Uterus (tissue), 2 donors: ENCODE data around the gene NBEA.

Experiments used
- POLR2A ChIP-seq, 2 donors: fragments of 450-650 bp; IDR thresholded peaks; one replicate each; pipeline ENCODE4 v1.6.1; 2016; ENCODE audit warnings: antibody characterized with exemption in 2 of 2, mild to moderate bottlenecking in 1 of 2, moderate library complexity in 1 of 2
- TF ChIP-seq, protein P1 (sequence below), 4 experiments: fragments of 200-600 bp in 2 of 4; fragments of 450-650 bp in 2 of 4; sonication (generic) in 2 of 4; IDR thresholded peaks; one replicate each; pipeline ENCODE4 v1.5.1; 2016 to 2019; ENCODE audit warnings: antibody characterized with exemption in 4 of 4, mild to moderate bottlenecking in 2 of 4, moderate library complexity in 1 of 4

DNA sequence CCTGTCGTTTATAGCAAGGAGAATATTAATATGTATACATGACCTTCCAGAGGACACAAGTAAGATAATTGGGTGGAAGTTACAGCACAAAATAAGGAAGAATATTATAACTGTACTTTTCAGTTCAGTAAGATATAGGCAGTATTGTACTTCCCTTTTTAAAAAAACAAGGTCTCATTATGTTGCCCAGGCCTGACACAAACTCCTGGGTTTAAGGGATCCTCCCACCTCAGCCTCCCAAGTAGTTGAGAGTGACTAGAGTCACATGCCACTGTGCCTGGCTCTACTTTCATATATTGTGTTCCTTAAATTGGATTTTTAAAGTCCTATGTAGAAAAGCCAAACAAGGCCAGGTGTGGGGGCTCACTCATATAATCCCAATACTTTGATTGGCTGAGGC, 553.9 kb downstream of the NBEA start:
- TF ChIP-seq, protein P1, sequence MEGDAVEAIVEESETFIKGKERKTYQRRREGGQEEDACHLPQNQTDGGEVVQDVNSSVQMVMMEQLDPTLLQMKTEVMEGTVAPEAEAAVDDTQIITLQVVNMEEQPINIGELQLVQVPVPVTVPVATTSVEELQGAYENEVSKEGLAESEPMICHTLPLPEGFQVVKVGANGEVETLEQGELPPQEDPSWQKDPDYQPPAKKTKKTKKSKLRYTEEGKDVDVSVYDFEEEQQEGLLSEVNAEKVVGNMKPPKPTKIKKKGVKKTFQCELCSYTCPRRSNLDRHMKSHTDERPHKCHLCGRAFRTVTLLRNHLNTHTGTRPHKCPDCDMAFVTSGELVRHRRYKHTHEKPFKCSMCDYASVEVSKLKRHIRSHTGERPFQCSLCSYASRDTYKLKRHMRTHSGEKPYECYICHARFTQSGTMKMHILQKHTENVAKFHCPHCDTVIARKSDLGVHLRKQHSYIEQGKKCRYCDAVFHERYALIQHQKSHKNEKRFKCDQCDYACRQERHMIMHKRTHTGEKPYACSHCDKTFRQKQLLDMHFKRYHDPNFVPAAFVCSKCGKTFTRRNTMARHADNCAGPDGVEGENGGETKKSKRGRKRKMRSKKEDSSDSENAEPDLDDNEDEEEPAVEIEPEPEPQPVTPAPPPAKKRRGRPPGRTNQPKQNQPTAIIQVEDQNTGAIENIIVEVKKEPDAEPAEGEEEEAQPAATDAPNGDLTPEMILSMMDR (IDR thresholded peaks at IDR 0.05) = no peak
- TF ChIP-seq POLR2A (IDR thresholded peaks at IDR 0.05) = no peak
